ENCODE measurements around the gene CACNA1C.

- TF ChIP-seq EZH2 (IDR thresholded peaks at IDR 0.05; ENCODE audit: borderline replicate concordance, low read length), result no peak
- TF ChIP-seq, protein P1, sequence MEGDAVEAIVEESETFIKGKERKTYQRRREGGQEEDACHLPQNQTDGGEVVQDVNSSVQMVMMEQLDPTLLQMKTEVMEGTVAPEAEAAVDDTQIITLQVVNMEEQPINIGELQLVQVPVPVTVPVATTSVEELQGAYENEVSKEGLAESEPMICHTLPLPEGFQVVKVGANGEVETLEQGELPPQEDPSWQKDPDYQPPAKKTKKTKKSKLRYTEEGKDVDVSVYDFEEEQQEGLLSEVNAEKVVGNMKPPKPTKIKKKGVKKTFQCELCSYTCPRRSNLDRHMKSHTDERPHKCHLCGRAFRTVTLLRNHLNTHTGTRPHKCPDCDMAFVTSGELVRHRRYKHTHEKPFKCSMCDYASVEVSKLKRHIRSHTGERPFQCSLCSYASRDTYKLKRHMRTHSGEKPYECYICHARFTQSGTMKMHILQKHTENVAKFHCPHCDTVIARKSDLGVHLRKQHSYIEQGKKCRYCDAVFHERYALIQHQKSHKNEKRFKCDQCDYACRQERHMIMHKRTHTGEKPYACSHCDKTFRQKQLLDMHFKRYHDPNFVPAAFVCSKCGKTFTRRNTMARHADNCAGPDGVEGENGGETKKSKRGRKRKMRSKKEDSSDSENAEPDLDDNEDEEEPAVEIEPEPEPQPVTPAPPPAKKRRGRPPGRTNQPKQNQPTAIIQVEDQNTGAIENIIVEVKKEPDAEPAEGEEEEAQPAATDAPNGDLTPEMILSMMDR (conservative IDR thresholded peaks at IDR 0.05 in 1 of 2, IDR thresholded peaks at IDR 0.05 in 1 of 2; ENCODE audit: extremely low read depth in 1 of 2, insufficient read depth in 1 of 2, low read depth in 1 of 2, low read length in 2 of 2), result no peak
These were observed 692.9 kb downstream of the CACNA1C start for GRCh38 chr12:2745655-2746054.
